Measurements from ENCODE around the gene C5orf15. TPM values are rescaled to one million over a fixed set of nuclear protein-coding genes. Genes with fewer than 3 reads are reported as not detected.

Gene C5orf15
- polyA plus RNA-seq, 1 donor from 2014 or later: 72.3 TPM

DNA sequence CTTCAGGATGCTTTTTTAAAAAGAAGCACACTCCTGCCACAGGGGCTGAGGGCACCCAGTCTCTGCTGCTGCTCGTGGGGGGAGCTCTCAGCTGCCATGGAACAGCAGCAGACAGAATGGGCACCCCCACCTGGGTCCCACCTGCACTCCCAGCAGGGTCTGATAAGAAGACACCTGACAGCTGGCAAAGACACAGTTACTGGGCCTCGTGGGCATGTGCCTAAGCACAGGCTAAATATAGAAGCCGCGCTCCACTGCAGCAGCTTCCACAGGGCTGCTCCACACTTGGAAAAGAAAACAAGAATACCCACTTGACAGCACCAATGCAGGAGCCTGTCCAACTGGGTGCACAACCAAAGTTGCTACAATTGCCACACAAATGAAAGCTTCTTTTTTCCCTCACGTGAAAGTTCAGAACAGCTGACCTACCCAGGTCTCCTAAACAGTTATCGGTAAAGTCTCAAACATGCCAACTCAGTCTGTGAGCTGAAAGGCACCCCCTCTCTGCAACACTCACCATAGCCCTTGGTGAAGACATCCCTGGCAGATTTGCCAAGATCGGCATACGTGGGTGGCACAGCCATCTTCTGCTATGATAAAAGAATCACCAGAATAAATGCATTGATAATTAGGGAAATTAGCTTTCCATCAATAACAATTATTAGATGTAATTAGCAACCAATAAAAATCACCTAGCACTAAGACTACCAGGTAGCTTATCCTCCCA, 24.2 kb upstream of the C5orf15 start:
- Histone ChIP-seq H3K9ac (ENCODE audit: low read length) (no peak overlapping the region), H3K9me3 (ENCODE audit: low read length) (no peaks in the 10 kb centered on the region), H3K4me3 (ENCODE audit: low read length) (no peak overlapping the region), H3K27me3 (ENCODE audit: insufficient read depth, low read depth, low read length) (no peaks in the 10 kb centered on the region), H2AFZ (ENCODE audit: low read depth, low read length) (no peak overlapping the region), H3K4me2 (ENCODE audit: low read length) (no peak overlapping the region), H3K36me3 (ENCODE audit: insufficient read depth, low read length) (no peaks in the 10 kb centered on the region), H3K79me2 (replicated peaks; ENCODE audit: insufficient read depth, low read length) (peaks cover 50% of the 10 kb centered on the region), H4K20me1 (ENCODE audit: insufficient read depth) (peaks cover 3% of the 10 kb centered on the region), H3K9me2 (ENCODE audit: insufficient read depth, low read length) (no peaks in the 10 kb centered on the region), H3K27ac (ENCODE audit: low read length) (no peak overlapping the region), H3F3A (ENCODE audit: insufficient read depth, low read length, poor library complexity, severe bottlenecking) (no peaks in the 10 kb centered on the region)
- TF ChIP-seq SMC3 (conservative IDR thresholded peaks at IDR 0.05; ENCODE audit: poor library complexity) (no peak), EP300 (conservative IDR thresholded peaks at IDR 0.05; ENCODE audit: poor library complexity, severe bottlenecking) (no peak), POLR2AphosphoS5 (IDR thresholded peaks at IDR 0.05) (no peak), MXI1 (conservative IDR thresholded peaks at IDR 0.05; ENCODE audit: poor library complexity, severe bottlenecking) (no peak), TAF1 (IDR thresholded peaks at IDR 0.05; ENCODE audit: low read depth) (no peak), RAD21 (conservative IDR thresholded peaks at IDR 0.05) (no peak), EZH2 (IDR thresholded peaks at IDR 0.05; ENCODE audit: borderline replicate concordance, insufficient read depth, low read length, poor library complexity, severe bottlenecking) (no peak)
- TF ChIP-seq, protein P1, sequence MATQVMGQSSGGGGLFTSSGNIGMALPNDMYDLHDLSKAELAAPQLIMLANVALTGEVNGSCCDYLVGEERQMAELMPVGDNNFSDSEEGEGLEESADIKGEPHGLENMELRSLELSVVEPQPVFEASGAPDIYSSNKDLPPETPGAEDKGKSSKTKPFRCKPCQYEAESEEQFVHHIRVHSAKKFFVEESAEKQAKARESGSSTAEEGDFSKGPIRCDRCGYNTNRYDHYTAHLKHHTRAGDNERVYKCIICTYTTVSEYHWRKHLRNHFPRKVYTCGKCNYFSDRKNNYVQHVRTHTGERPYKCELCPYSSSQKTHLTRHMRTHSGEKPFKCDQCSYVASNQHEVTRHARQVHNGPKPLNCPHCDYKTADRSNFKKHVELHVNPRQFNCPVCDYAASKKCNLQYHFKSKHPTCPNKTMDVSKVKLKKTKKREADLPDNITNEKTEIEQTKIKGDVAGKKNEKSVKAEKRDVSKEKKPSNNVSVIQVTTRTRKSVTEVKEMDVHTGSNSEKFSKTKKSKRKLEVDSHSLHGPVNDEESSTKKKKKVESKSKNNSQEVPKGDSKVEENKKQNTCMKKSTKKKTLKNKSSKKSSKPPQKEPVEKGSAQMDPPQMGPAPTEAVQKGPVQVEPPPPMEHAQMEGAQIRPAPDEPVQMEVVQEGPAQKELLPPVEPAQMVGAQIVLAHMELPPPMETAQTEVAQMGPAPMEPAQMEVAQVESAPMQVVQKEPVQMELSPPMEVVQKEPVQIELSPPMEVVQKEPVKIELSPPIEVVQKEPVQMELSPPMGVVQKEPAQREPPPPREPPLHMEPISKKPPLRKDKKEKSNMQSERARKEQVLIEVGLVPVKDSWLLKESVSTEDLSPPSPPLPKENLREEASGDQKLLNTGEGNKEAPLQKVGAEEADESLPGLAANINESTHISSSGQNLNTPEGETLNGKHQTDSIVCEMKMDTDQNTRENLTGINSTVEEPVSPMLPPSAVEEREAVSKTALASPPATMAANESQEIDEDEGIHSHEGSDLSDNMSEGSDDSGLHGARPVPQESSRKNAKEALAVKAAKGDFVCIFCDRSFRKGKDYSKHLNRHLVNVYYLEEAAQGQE (IDR thresholded peaks at IDR 0.05; ENCODE audit: borderline replicate concordance): no peak
- TF ChIP-seq, protein P2, sequence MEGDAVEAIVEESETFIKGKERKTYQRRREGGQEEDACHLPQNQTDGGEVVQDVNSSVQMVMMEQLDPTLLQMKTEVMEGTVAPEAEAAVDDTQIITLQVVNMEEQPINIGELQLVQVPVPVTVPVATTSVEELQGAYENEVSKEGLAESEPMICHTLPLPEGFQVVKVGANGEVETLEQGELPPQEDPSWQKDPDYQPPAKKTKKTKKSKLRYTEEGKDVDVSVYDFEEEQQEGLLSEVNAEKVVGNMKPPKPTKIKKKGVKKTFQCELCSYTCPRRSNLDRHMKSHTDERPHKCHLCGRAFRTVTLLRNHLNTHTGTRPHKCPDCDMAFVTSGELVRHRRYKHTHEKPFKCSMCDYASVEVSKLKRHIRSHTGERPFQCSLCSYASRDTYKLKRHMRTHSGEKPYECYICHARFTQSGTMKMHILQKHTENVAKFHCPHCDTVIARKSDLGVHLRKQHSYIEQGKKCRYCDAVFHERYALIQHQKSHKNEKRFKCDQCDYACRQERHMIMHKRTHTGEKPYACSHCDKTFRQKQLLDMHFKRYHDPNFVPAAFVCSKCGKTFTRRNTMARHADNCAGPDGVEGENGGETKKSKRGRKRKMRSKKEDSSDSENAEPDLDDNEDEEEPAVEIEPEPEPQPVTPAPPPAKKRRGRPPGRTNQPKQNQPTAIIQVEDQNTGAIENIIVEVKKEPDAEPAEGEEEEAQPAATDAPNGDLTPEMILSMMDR (IDR thresholded peaks at IDR 0.05; ENCODE audit: poor library complexity, severe bottlenecking): no peak

DNA sequence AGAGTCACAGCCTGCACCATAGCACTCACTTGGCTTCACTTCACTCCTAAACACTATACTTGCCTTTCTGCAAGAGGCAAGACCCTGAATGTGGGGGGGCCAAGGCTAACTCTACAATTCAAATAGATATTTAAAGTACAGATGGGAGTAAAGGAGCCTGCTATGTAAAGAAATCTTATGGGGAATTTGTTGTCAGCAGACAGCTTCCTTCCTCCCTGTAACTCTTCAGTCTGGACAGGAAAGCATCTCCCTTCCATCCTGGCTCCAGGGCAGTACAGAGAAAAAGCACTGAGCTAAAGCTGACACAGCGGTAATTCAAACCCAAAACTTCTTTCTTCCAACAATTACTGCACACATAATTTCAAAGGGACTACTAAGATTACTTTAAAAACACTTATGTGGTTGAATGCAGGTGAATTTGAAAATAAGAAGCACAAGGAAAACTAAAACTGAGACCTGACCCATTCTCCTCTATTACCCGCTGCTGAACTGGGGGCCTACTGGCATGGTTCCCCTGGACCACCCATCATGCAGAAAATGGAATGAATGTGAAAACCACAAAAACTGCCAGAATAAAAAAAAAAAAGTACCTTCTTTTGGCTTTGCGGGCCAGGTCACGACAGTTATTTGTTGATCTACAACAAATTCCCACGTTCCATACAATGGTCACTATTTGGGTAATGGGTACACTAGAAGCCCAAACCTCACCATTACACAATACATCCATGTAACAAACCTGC, 22.9 kb upstream of the C5orf15 start:
- Histone ChIP-seq H3K36me3 (ENCODE audit: insufficient read depth, low read length) (no peaks in the 10 kb centered on the region), H3F3A (ENCODE audit: insufficient read depth, low read length, poor library complexity, severe bottlenecking) (no peaks in the 10 kb centered on the region), H4K20me1 (ENCODE audit: insufficient read depth) (no peaks in the 10 kb centered on the region), H3K9ac (ENCODE audit: low read length) (no peak overlapping the region), H3K27ac (ENCODE audit: low read length) (no peak overlapping the region), H3K79me2 (replicated peaks; ENCODE audit: insufficient read depth, low read length) (peaks cover 38% of the 10 kb centered on the region), H2AFZ (ENCODE audit: low read depth, low read length) (no peak overlapping the region), H3K9me2 (ENCODE audit: insufficient read depth, low read length) (no peaks in the 10 kb centered on the region), H3K9me3 (ENCODE audit: low read length) (no peaks in the 10 kb centered on the region), H3K4me3 (ENCODE audit: low read length) (no peak overlapping the region), H3K4me2 (ENCODE audit: low read length) (no peak overlapping the region), H3K27me3 (ENCODE audit: insufficient read depth, low read depth, low read length) (no peaks in the 10 kb centered on the region)
- TF ChIP-seq SMC3 (conservative IDR thresholded peaks at IDR 0.05; ENCODE audit: poor library complexity): no peak
- TF ChIP-seq EZH2 (IDR thresholded peaks at IDR 0.05; ENCODE audit: borderline replicate concordance, insufficient read depth, low read length, poor library complexity, severe bottlenecking): no peak
- no peak for TF ChIP-seq TAF1 (IDR thresholded peaks at IDR 0.05; ENCODE audit: low read depth)
- TF ChIP-seq, protein P1 (IDR thresholded peaks at IDR 0.05; ENCODE audit: borderline replicate concordance): no peak
- no peak for TF ChIP-seq POLR2AphosphoS5 (IDR thresholded peaks at IDR 0.05)
- no peak for TF ChIP-seq MXI1 (conservative IDR thresholded peaks at IDR 0.05; ENCODE audit: poor library complexity, severe bottlenecking)
- TF ChIP-seq RAD21 (conservative IDR thresholded peaks at IDR 0.05): no peak
